ENCODE results near the gene SPTBN4. TPM values are rescaled to one million over a fixed set of nuclear protein-coding genes. Genes with fewer than 3 reads are reported as not detected.

SPTBN4 gene
- 0.66 and 0.90 TPM in 2 replicates for total RNA-seq (2013; cell fraction: nucleolus; rRNA removed)
- total RNA-seq (2014; rRNA removed) = 0.34 and 0.54 TPM in 2 replicates
- total RNA-seq (2014; rRNA removed; fragmentation: Illumina TruSeq; extraction: Trizol) = 0.14 and 0.22 TPM in 2 replicates
- total RNA-seq (2021) = 0.18 and 0.69 TPM in 2 replicates
- polyA plus RNA-seq (2011; ENCODE audit: low read depth) = 1.1 TPM
- 0.46 and 0.57 TPM in 2 replicates for polyA plus RNA-seq (2011; rRNA removed)
- polyA plus RNA-seq (2011; cell fraction: cytosol; rRNA removed) = 0.75 and 0.85 TPM in 2 replicates
- 0.67 and 1.2 TPM in 2 replicates for polyA plus RNA-seq (2011; cell fraction: nucleus; rRNA removed)
- 1.7 and 3.1 TPM in 2 replicates for polyA plus RNA-seq (2012)
- 0.24 TPM in 1 of 2 replicates, not detected in the other for polyA plus RNA-seq (2014; fragmentation: Illumina TruSeq; extraction: Trizol)
- under 1 TPM in 1 of 2 experiments, not detected in 1; 0.04 TPM for polyA plus RNA-seq (2014; fragmentation: Nextera tagmentation; extraction: Ambion mirVana)
- 0.50 and 0.56 TPM in 2 replicates for polyA plus RNA-seq (2014; rRNA removed)
- polyA plus RNA-seq (2016; fragmentation: Nextera tagmentation; extraction: Ambion mirVana) = 1 to 10 TPM in 1 of 2 experiments, under 1 TPM in 1; 0.64 to 1.1 TPM
- polyA minus RNA-seq (2011; rRNA and poly(A)+ RNA removed) = 0.26 and 0.66 TPM in 2 replicates
- polyA minus RNA-seq (2011; cell fraction: cytosol; rRNA and poly(A)+ RNA removed) = not detected in 2 replicates
- polyA minus RNA-seq (2011; cell fraction: nucleus; rRNA and poly(A)+ RNA removed) = not detected in 2 replicates
- Bru-seq, nascent RNA = percentile 14 among the genes with signal in this experiment
- BruChase-seq, experiment 1, labeled RNA remaining after a 6-hour chase = percentile 10 among the genes with signal in this experiment
- BruChase-seq, experiment 2, labeled RNA remaining after a 2-hour chase = percentile 13 among the genes with signal in this experiment
- long read RNA-seq, experiment 1 = 0 reads
- long read RNA-seq, experiment 2 = 0 reads

DNA sequence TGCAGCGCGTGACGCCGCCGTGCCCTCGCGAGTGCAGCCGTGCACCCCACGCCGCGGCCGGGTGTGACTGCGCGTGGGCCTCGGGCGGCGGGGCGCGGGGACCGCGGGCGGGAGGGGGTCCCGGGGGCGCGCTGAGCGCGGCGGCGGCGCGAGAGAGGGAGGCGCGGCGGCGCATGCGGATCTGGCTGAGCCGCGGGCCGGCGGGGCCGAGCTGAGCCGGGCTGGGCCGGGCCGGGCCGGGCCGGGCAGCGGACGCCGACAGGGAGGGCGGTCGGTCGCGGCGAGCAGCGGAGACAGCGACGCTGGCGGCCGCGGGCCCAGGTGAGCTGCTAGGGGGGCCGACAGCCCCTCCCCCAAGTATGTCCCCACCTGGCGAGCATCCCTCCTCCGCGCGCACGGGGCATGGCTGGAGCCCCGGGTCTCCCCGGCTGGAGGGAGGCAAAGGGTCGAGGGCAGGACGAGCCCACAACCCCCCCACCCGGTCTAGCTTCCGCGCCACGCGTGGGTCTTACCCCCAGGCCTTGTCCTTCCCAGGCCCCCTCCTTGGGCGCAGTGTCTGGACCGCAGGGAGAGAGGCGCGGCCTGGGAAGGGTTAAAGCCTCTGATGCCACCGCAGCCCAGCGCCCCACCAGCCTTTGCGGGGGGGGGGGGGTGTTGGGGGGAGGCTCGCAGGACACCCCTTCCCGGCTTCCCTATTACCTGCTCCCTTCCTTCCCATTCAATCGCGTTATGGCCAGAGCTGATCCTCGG, at the start of gene SPTBN4:
Gene SPTBN4 (plus strand): TSS at position 17 of the 750 bp plus-strand sequence. CDS start 5,621 bp downstream, outside the sequence.
- peaks cover 0 to 2% of the 10 kb centered on the region in 2 experiments; a peak in 3 of 4 replicates for H3K27me3 ChIP-seq (replicated peaks in 1 of 2; ENCODE audit: control insufficient read depth in 2 of 2, insufficient read depth in 2 of 2, low read length in 1 of 2)
- peak within 1 kb of the TSS; percentile 75 for H2AFZ ChIP-seq (ENCODE audit: control insufficient read depth, low read depth, low read length)
- no TSS peak for BruUV-seq (replicated peaks)
- no peaks in the 10 kb centered on the region for H3K9me3 ChIP-seq (replicated peaks; ENCODE audit: control insufficient read depth, insufficient read depth, low read length)
- no peaks in the 10 kb centered on the region for H3K79me2 ChIP-seq (ENCODE audit: control insufficient read depth, insufficient read depth, low read length)
- H3K4me3 ChIP-seq = peak within 1 kb of the TSS; percentile 31
- POLR2A ChIA-PET = interaction anchor here (0.6 kb wide), 2 partner anchors 58 to 314 kb away, joined by 3 to 5 read pairs; no protein-coding TSS in a partner anchor
- no peaks in the 10 kb centered on the region for H3K36me3 ChIP-seq (ENCODE audit: control insufficient read depth in 2 of 2, insufficient read depth in 2 of 2, low read length in 1 of 2)
- FAIRE-seq (no peak), ATAC-seq (no peak), DNase-seq (ENCODE audit: low read depth, low spot score) (no peak)
- in situ Hi-C loops (cut with MboI) = no loop called here
- WGBS (ENCODE audit: insufficient coverage, insufficient replicate concordance, low lambda C conversion rate, missing lambda C conversion rate) = 25% methylated on average over 18 of the region's 87 CpGs
- RAD21 ChIA-PET (ENCODE audit: unreplicated experiment) = interaction anchor here (1.7 kb wide), 1 partner anchor 277 kb away, joined by 4 read pairs; no protein-coding TSS in a partner anchor
- intact Hi-C loops (cut with micrococcal nuclease; ENCODE audit: unreplicated experiment) = no loop called here
- H3K4me1 ChIP-seq (ENCODE audit: control insufficient read depth, insufficient read depth, low read length) = peaks cover 21% of the 10 kb centered on the region
- H3K27ac ChIP-seq (ENCODE audit: control insufficient read depth, insufficient read depth) = no peak within 1 kb of the TSS
- peak within 1 kb of the TSS; percentile 82 for H3K4me2 ChIP-seq (ENCODE audit: control insufficient read depth, insufficient read depth)
- H4K20me1 ChIP-seq (ENCODE audit: control insufficient read depth, insufficient read depth) = no peaks in the 10 kb centered on the region
- TF ChIP-seq, protein P1, sequence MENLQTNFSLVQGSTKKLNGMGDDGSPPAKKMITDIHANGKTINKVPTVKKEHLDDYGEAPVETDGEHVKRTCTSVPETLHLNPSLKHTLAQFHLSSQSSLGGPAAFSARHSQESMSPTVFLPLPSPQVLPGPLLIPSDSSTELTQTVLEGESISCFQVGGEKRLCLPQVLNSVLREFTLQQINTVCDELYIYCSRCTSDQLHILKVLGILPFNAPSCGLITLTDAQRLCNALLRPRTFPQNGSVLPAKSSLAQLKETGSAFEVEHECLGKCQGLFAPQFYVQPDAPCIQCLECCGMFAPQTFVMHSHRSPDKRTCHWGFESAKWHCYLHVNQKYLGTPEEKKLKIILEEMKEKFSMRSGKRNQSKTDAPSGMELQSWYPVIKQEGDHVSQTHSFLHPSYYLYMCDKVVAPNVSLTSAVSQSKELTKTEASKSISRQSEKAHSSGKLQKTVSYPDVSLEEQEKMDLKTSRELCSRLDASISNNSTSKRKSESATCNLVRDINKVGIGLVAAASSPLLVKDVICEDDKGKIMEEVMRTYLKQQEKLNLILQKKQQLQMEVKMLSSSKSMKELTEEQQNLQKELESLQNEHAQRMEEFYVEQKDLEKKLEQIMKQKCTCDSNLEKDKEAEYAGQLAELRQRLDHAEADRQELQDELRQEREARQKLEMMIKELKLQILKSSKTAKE (IDR thresholded peaks at IDR 0.05; ENCODE audit: low read depth, poor library complexity, severe bottlenecking) = no peak
- no peak for TF ChIP-seq CREM (IDR thresholded peaks at IDR 0.05; ENCODE audit: low read depth)
- TF ChIP-seq ZZZ3 (IDR thresholded peaks at IDR 0.05; ENCODE audit: control insufficient read depth, insufficient read length, low read depth) = no peak
- TF ChIP-seq PAX8 (IDR thresholded peaks at IDR 0.05) = no peak
- TF ChIP-seq RCOR1 (conservative IDR thresholded peaks at IDR 0.05; ENCODE audit: low read depth, low read length) = no peak
- TF ChIP-seq ZNF384 (IDR thresholded peaks at IDR 0.05; ENCODE audit: borderline replicate concordance, low read depth, low read length) = no peak
- no peak for TF ChIP-seq NFIC (IDR thresholded peaks at IDR 0.05; ENCODE audit: low read depth, low read length)
- TF ChIP-seq TCF3 (IDR thresholded peaks at IDR 0.05; ENCODE audit: borderline replicate concordance, insufficient read depth, low read depth, low read length) = no peak
- no peak for TF ChIP-seq SP1 (IDR thresholded peaks at IDR 0.05; ENCODE audit: low read depth, low read length)
- TF ChIP-seq RFX5 (IDR thresholded peaks at IDR 0.05; ENCODE audit: low read depth, low read length) = no peak
- TF ChIP-seq CREB1 (IDR thresholded peaks at IDR 0.05; ENCODE audit: low read depth) = no peak
- CTCF ChIA-PET = no interaction called here
- SMC1A ChIA-PET (ENCODE audit: uncharacterized antibody, unreplicated experiment) = no interaction called here
- H3K9ac ChIP-seq (ENCODE audit: control insufficient read depth, insufficient read depth, low read length) = no peak within 1 kb of the TSS
